Liver (tissue), 2 donors: Measurements from ENCODE around the gene DHRS12.

ENCODE experiments used
- CTCF ChIP-seq: fragments of 150-350 bp; IDR thresholded peaks from 2 replicates; pipeline ENCODE4 v1.5.1; 2017; ENCODE audit warnings: improper control_type of control experiment, low read depth, low read length; ENCODE audit not compliant: missing input control
- FOXA2 ChIP-seq: IDR thresholded peaks from 2 replicates; pipeline ENCODE4 v1.6.1; 2016; ENCODE audit warnings: antibody characterized with exemption
- donor health status: healthy.

GRCh38 chr13:51780099-51780498, 23.9 kb downstream of the DHRS12 start:
- TF ChIP-seq CTCF (no peak), FOXA2 (no peak)
